Liver (tissue), 3 donors: ENCODE results near the gene GIT2.

Experiments used
- CTCF ChIP-seq: fragments of 150-350 bp; IDR thresholded peaks from 2 replicates; pipeline ENCODE4 v1.5.1; 2017; ENCODE audit warnings: improper control_type of control experiment, low read depth, low read length; ENCODE audit not compliant: missing input control
- GABPA ChIP-seq, 2 donors: IDR thresholded peaks in 1 of 2; conservative IDR thresholded peaks in 1 of 2; 2 replicates each; pipeline ENCODE4 v1.6.1; 2016; ENCODE audit warnings: antibody characterized with exemption in 2 of 2, mild to moderate bottlenecking in 1 of 2, moderate library complexity in 1 of 2
- HNF4A ChIP-seq, 2 donors: conservative IDR thresholded peaks; 2 replicates each; pipeline ENCODE4 v1.6.1; 2016; ENCODE audit warnings: antibody characterized with exemption in 2 of 2, mild to moderate bottlenecking in 2 of 2
- RXRA ChIP-seq, 2 donors: IDR thresholded peaks; 2 replicates each; pipeline ENCODE4 v1.6.1; 2017 to 2018; ENCODE audit warnings: antibody characterized with exemption in 2 of 2, mild to moderate bottlenecking in 1 of 2
- YY1 ChIP-seq: IDR thresholded peaks from 2 replicates; pipeline ENCODE4 v1.6.1; 2016; ENCODE audit warnings: antibody characterized with exemption, mild to moderate bottlenecking
- donor health status: healthy.
- donor health status: healthy.

- TF ChIP-seq RXRA (IDR thresholded peaks at IDR 0.05) (no peak), CTCF (no peak), YY1 (no peak), GABPA (IDR thresholded peaks at IDR 0.05 in 1 of 2, conservative IDR thresholded peaks at IDR 0.05 in 1 of 2) (no peak), HNF4A (conservative IDR thresholded peaks at IDR 0.05) (no peak)
These were observed 3.4 kb upstream of the GIT2 start for GRCh38 chr12:109999649-109999971.
